NB4 (cell line): ENCODE measurements around the gene RAF1.
A peak's percentile ranks its signal among the peaks of the same experiment; 100 is the strongest.
"Not testable (repeated sequence)": the region's sequence is repeated elsewhere in the genome, so short reads cannot be mapped to it uniquely, and the experiment has no call there.

Experiments
- DNase-seq: peaks from one replicate; pipeline ENCODE4 v3.0.0; 2010; ENCODE audit warnings: low read depth
- H3K4me3 ChIP-seq: one replicate; pipeline ENCODE4 v1.5.1; 2011; ENCODE audit warnings: mild to moderate bottlenecking, low read depth, low read length, moderate library complexity
- MYC ChIP-seq: IDR thresholded peaks from 2 replicates; pipeline ENCODE4 v1.6.1; 2011; ENCODE audit warnings: low read depth, low read length
- POLR2A ChIP-seq: IDR thresholded peaks from 2 replicates; pipeline ENCODE4 v1.6.1; 2011; ENCODE audit warnings: mild to moderate bottlenecking; ENCODE audit not compliant: insufficient read length; ENCODE audit errors: extremely low read depth
- TF ChIP-seq, protein P1 (sequence below): IDR thresholded peaks from one replicate; pipeline ENCODE4 v1.5.1; 2012; ENCODE audit warnings: low read depth, low read length
- TF ChIP-seq, protein P2 (sequence below): IDR thresholded peaks from 2 replicates; pipeline ENCODE4 v1.6.1; 2011; ENCODE audit warnings: low read depth, low read length

Gene RAF1

DNA sequence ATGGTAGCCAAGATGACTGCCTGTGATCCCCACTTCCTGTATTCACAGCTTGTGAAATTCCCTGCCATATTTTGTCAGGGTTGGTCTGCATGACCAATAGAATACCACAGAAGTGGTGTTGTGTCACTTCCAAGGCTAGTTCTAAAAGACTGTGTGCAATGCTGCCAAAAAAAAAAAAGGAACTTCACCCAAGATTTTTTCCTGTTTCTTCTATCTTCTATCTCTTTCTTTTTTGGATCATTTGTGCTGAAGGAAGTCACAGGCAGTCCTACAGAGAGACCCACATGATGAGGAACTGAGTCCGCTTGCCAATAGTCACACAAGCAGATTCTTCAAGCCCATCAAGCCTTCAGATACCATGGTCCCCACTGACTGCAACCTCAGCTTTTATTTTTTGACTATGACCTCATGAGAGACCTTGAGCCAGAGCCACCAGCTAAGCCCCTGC, 18.1 kb upstream of the RAF1 start:
- TF ChIP-seq POLR2A (no peak), MYC (0 out of 2 replicates have a peak, but pooled peaks have one; percentile 33)
- DNase-seq = peak; percentile 93
- H3K4me3 ChIP-seq = no peak overlapping the region

DNA sequence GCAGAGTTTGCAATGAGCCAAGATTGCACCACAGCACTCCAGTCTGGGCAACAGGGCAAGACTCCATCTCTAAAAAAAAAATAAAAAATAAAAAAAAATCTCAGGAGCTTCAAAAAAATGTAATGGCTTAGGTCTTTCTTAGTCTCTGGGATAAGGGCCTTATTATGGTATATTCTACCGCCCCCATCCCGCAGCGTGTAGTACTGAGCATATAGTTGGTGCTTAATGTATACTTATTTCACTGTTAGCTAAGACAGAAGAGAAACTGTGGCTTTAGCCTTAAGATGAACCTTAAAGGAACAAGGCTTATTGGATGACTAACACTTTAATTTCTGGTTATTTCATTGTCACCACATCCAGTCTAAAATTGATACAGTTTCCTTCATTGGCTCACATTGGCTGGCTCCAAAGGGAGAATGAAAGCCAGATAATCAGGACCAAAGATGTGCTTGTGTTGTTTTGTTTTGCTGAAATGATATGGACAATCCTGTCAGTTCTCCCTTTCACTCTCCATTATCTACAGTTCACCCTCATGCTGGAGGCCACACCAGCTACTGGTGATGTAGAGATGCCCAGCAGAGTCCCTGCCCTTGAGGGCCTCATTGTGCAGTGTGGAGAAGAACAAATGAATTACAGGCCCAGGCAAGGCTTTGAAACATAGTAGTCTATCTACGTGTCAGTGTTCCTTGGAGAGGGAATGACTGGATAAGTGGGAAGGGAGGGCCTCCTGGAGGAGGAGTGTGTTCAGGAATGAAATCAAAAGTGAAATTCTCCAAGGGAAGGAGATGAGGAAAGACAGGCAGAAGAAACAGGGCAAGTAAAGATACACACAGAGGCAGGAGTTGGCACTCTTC, 17.4 kb upstream of the RAF1 start:
- DNase-seq = no peak
- H3K4me3 ChIP-seq = no peak overlapping the region
- TF ChIP-seq, protein P1, sequence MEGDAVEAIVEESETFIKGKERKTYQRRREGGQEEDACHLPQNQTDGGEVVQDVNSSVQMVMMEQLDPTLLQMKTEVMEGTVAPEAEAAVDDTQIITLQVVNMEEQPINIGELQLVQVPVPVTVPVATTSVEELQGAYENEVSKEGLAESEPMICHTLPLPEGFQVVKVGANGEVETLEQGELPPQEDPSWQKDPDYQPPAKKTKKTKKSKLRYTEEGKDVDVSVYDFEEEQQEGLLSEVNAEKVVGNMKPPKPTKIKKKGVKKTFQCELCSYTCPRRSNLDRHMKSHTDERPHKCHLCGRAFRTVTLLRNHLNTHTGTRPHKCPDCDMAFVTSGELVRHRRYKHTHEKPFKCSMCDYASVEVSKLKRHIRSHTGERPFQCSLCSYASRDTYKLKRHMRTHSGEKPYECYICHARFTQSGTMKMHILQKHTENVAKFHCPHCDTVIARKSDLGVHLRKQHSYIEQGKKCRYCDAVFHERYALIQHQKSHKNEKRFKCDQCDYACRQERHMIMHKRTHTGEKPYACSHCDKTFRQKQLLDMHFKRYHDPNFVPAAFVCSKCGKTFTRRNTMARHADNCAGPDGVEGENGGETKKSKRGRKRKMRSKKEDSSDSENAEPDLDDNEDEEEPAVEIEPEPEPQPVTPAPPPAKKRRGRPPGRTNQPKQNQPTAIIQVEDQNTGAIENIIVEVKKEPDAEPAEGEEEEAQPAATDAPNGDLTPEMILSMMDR = no peak
- peak; percentile 8 for TF ChIP-seq POLR2A

DNA sequence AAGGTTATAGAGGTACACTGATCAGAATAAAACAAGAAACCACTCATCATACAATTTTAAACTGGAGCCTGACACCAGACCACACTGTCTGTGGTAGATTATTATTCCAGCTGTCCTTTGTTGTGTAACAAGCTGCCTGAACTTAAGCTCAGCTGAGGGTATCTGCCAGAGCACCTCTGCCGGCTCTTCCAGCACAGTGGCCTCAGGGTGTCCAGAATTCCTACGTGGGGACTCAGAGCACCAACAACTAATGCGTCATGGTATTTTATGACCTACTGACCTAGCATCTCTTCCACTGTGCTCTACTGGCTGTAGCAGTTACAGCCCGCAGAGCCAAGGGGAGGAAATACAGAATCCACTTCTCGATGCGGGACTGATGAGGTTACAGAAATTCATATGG, 15.6 kb upstream of the RAF1 start:
- no peak overlapping the region for H3K4me3 ChIP-seq
- DNase-seq = peak; percentile 15
- TF ChIP-seq, protein P2, sequence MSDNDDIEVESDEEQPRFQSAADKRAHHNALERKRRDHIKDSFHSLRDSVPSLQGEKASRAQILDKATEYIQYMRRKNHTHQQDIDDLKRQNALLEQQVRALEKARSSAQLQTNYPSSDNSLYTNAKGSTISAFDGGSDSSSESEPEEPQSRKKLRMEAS = no peak
- TF ChIP-seq, protein P1 = no peak
- TF ChIP-seq POLR2A (no peak), MYC (no peak)

DNA sequence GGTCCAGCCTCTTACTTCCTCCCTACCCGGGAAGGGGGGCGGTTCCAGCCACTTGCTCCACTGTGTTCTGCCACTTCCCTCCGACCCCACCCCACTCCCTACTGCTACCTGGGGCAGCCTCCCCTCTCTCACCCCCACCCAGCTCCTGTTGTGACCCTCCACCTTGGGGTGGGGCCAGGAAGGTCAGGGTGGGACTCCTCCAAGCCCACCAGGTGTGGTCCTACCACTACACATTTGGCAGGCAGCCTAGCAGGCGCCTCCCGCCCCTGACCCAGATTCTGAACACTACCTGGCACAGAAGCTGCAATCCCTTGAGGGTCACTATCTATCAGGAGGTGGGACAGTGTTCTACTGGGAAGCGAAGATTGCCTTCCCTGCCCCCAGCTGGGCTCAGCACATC, 13.7 kb upstream of the RAF1 start:
- no peak for DNase-seq
- no peak overlapping the region for H3K4me3 ChIP-seq
- no peak for TF ChIP-seq POLR2A
- TF ChIP-seq, protein P1 = no peak
- TF ChIP-seq MYC = no peak
- TF ChIP-seq, protein P2 = no peak

DNA sequence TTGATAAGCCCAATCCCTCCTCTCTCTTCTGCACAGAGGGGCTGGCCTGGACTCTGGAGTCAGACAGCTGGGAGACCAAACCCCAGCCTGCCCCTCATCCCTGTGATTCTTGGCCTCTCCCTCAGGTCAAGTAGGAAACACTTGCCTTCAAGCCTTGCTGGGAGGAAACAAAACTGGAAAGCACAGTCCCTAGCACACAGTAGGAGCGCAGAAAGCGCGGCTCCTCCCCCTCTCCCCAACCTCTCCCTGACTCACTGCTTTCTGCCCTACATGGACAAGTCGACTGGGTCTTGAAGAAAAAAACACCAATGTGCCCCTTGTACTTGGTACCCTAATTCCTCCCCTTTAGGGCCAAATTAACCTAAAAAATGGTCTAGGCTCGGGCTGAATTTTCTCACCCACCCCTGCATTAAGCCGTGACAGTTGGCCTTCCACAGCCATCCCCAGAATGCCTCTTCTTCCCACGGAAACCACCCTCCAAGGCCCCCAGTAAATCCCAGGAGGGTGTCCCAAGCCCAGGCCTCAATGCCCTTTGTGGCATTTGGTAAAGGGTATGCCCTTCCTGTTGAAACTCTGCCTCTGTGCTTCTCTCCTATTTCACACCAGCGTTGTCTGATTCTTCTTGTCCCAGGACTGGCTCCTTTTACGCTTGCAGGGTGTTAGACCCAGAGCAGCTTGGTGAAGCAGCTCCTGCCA, 11.3 kb upstream of the RAF1 start:
- DNase-seq = no peak
- TF ChIP-seq, protein P2 = no peak
- TF ChIP-seq POLR2A (no peak), MYC (no peak)
- TF ChIP-seq, protein P1 = no peak
- H3K4me3 ChIP-seq = no peak overlapping the region

DNA sequence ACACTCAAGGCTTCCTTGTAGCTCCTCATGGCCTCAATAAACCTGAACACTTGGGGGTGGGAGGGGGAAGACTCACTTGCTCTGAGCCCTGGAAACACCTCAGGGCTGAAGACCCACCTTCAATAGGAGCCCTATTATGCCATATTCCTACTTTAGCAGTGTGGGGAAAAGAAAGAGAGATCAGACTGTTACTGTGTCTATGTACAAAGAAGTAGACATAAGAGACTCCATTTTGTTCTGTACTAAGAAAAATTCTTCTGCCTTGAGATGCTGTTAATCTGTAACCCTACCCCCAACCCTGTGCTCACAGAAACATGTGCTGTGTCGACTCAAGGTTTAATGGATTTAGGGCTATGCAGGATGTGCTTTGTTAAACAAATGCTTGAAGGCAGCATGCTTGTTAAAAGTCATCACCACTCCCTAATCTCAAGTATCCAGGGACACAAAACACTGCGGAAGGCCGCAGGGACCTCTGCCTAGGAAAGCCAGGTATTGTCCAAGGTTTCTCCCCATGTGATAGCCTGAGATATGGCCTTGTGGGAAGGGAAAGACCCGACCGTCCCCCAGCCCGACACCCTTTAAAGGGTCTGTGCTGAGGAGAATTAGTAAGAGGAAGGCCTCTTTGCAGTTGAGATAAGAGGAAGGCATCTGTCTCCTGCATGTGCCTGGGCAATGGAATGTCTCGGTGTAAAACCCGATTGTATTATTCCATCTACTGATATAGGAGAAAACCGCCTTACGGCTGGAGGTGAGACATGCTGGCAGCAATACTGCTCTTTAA, 10.2 kb upstream of the RAF1 start:
- DNase-seq, H3K4me3 ChIP-seq: not testable (repeated sequence)
